Tibial nerve (tissue), 4 donors: ENCODE data around the gene RAI14.

Experiments
- EP300 ChIP-seq, 2 donors: sonication (generic); formaldehyde crosslinking; IDR thresholded peaks; one replicate each; pipeline ENCODE4 v1.6.1; 2017; ENCODE audit warnings: antibody characterized with exemption in 2 of 2, mild to moderate bottlenecking in 1 of 2
- POLR2A ChIP-seq, 2 donors: fragments of 450-650 bp; IDR thresholded peaks; one replicate each; pipeline ENCODE4 v1.6.1; 2017; ENCODE audit warnings: antibody characterized with exemption in 2 of 2, mild to moderate bottlenecking in 2 of 2, moderate library complexity in 2 of 2
- TF ChIP-seq, protein P1 (sequence below), 5 experiments: fragments of 200-600 bp in 3 of 5; fragments of 450-650 bp in 2 of 5; sonication (generic) in 3 of 5; IDR thresholded peaks; one replicate each; pipeline ENCODE4 v1.5.1; 2016 to 2019; ENCODE audit warnings: antibody characterized with exemption in 5 of 5, mild to moderate bottlenecking in 3 of 5, moderate library complexity in 2 of 5

DNA sequence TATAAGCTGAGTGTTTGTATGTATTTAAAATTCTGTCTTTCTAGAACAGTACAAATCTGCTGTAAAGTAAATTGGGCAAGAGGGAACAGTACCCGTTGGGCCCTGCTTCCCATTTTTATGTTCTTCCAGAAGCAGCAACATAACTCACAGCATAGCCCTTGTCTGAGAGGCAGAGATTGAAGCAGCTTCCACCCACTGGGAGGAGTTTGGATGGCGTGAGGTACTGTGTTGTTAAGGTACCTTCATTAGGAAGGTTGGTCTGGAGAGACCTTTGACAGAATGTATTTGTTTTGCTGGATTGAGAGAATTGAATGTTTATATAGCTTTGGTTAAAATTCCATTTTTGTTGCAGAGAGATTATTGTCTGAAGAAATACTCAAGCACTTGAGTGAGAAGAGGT lies 24.8 kb downstream of the RAI14 start:
- TF ChIP-seq, protein P1, sequence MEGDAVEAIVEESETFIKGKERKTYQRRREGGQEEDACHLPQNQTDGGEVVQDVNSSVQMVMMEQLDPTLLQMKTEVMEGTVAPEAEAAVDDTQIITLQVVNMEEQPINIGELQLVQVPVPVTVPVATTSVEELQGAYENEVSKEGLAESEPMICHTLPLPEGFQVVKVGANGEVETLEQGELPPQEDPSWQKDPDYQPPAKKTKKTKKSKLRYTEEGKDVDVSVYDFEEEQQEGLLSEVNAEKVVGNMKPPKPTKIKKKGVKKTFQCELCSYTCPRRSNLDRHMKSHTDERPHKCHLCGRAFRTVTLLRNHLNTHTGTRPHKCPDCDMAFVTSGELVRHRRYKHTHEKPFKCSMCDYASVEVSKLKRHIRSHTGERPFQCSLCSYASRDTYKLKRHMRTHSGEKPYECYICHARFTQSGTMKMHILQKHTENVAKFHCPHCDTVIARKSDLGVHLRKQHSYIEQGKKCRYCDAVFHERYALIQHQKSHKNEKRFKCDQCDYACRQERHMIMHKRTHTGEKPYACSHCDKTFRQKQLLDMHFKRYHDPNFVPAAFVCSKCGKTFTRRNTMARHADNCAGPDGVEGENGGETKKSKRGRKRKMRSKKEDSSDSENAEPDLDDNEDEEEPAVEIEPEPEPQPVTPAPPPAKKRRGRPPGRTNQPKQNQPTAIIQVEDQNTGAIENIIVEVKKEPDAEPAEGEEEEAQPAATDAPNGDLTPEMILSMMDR (IDR thresholded peaks at IDR 0.05) = no peak
- TF ChIP-seq EP300 (IDR thresholded peaks at IDR 0.05) (no peak), POLR2A (IDR thresholded peaks at IDR 0.05) (no peak)
